K562 (cell line): ENCODE data around the gene SLC4A1. TPM values are rescaled to one million over a fixed set of nuclear protein-coding genes. Genes with fewer than 3 reads are reported as not detected.

Experiments used
- ATAC-seq: fragments of 200-7000 bp; cut with Tn5 transposase; 3 replicates; pipeline ENCODE4 v1.9.1; 2020; ENCODE audit warnings: moderate library complexity
- BruUV-seq: library from RNA; stranded (reverse); fragments of 400-500 nt; replicated peaks from 2 replicates; lab custom pipeline; 2021; lab: Mats Ljungman, UMichigan
- CTCF ChIA-PET: fragments of 300-600 bp; formaldehyde crosslinking; extraction: SDS; loops from one replicate; lab custom pipeline; 2021; ENCODE audit warnings: low intra/inter-chr PET ratio; lab: Yijun Ruan, JAX
- POLR2A ChIA-PET: fragments of 300-600, 350-650 bp; sonication (Branson Sonifier 250); formaldehyde crosslinking; extraction: SDS; loops from one replicate; lab custom pipeline; 2021; ENCODE audit warnings: antibody characterized with exemption, inconsistent platforms; lab: Yijun Ruan, JAX
- DNase-seq, 4 experiments: peaks; one replicate each; pipeline versions ENCODE4 v3.0.0 to v3.0.0-alpha.2; 2011 to 2018; ENCODE audit warnings: low spot score in 3 of 4, mixed read lengths in 3 of 4; ENCODE audit errors: extremely low read depth in 1 of 4
- FAIRE-seq: peaks from 2 replicates; lab custom pipeline; 2011; peaks lifted over from hg19 to GRCh38; lab: Jason Lieb, UNC
- H2AFZ ChIP-seq: 2 replicates; pipeline ENCODE4 v1.6.0; 2011; ENCODE audit warnings: low read depth, low read length, control low read depth, inconsistent platforms
- H3K27ac ChIP-seq: fragments of 200-600 bp; 3 replicates; pipeline ENCODE4 v1.8.0; 2011; ENCODE audit warnings: low read depth, mild to moderate bottlenecking, control low read depth, inconsistent platforms, low read length, moderate library complexity, mixed read lengths; ENCODE audit errors: extremely low read depth
- H3K27me3 ChIP-seq, 2 experiments: fragments of 300-600 bp in 1 of 2; 2 replicates in 1 of 2; 3 replicates in 1 of 2; pipeline versions ENCODE4 v1.6.0 to v1.8.0; 2011; ENCODE audit warnings: inconsistent platforms in 2 of 2, low read length in 2 of 2, mild to moderate bottlenecking in 1 of 2, mixed read lengths in 1 of 2, moderate library complexity in 1 of 2; ENCODE audit not compliant: control insufficient read depth in 2 of 2, insufficient read depth in 2 of 2
- H3K36me3 ChIP-seq: fragments of 300-600 bp; 3 replicates; pipeline ENCODE4 v1.8.0; 2011; ENCODE audit warnings: mild to moderate bottlenecking, low read length, inconsistent platforms; ENCODE audit not compliant: control insufficient read depth, insufficient read depth
- H3K4me1 ChIP-seq, 2 experiments: fragments of 200-600 bp in 1 of 2; replicated peaks in 1 of 2; 2 replicates in 1 of 2; 3 replicates in 1 of 2; pipeline versions ENCODE4 v1.5.1 to v1.8.0; 2011; ENCODE audit warnings: inconsistent platforms in 2 of 2, low read length in 2 of 2, mild to moderate bottlenecking in 1 of 2, mixed read lengths in 1 of 2, moderate library complexity in 1 of 2; ENCODE audit not compliant: control insufficient read depth in 2 of 2, insufficient read depth in 2 of 2
- H3K4me2 ChIP-seq: 2 replicates; pipeline ENCODE4 v1.6.1; 2011; ENCODE audit warnings: low read length, control low read depth, inconsistent platforms, mixed read lengths; ENCODE audit not compliant: insufficient read depth
- H3K4me3 ChIP-seq: fragments of 200-600 bp; sonication (generic), shearing (Covaris generic); 2 replicates; pipeline ENCODE4 v1.5.1; 2016; ENCODE audit warnings: control low read depth, inconsistent platforms
- H3K79me2 ChIP-seq: fragments of 200-600 bp; 3 replicates; pipeline ENCODE4 v1.8.0; 2011; ENCODE audit warnings: low read length, inconsistent platforms; ENCODE audit not compliant: control insufficient read depth, insufficient read depth
- H3K9ac ChIP-seq, 2 experiments: 2 replicates each; pipeline versions ENCODE4 v1.6.0 to v1.6.1; 2011; ENCODE audit warnings: low read depth in 2 of 2, low read length in 2 of 2, control low read depth in 1 of 2, inconsistent platforms in 1 of 2, mild to moderate bottlenecking in 1 of 2, mixed read lengths in 1 of 2; ENCODE audit not compliant: insufficient read depth in 1 of 2
- H3K9me1 ChIP-seq: one replicate; pipeline ENCODE4 v1.6.0; 2011; ENCODE audit warnings: inconsistent platforms, mild to moderate bottlenecking, low read length, moderate library complexity; ENCODE audit not compliant: control insufficient read depth, insufficient read depth
- H3K9me3 ChIP-seq: replicated peaks from 2 replicates; pipeline ENCODE4 v1.5.1; 2011; ENCODE audit warnings: low read depth, low read length, inconsistent platforms; ENCODE audit not compliant: control insufficient read depth, insufficient read depth
- H4K20me1 ChIP-seq: replicated peaks from 2 replicates; pipeline ENCODE4 v1.6.1; 2011; ENCODE audit warnings: low read length, inconsistent platforms, mixed read lengths; ENCODE audit not compliant: control insufficient read depth, insufficient read depth
- ATF3 ChIP-seq, 2 experiments: fragments of 450-650 bp in 1 of 2; sonication (generic) in 1 of 2; formaldehyde crosslinking in 1 of 2; IDR thresholded peaks in 1 of 2; conservative IDR thresholded peaks in 1 of 2; 2 replicates each; pipeline versions ENCODE4 v1.6.1 to v1.8.1; 2016 to 2023; ENCODE audit warnings: mild to moderate bottlenecking in 2 of 2, moderate library complexity in 2 of 2, inconsistent platforms in 1 of 2, missing genetic modification reagents in 1 of 2
- CLOCK ChIP-seq: fragments of 250-450 bp; sonication (Bioruptor Pico); IDR thresholded peaks from 2 replicates; pipeline ENCODE4 v1.4.0; 2020; ENCODE audit warnings: mild to moderate bottlenecking, moderate library complexity, borderline replicate concordance
- CXXC5 ChIP-seq: fragments of 250-450 bp; sonication (Bioruptor Pico); IDR thresholded peaks from 2 replicates; pipeline ENCODE4 v1.8.0; 2022; ENCODE audit warnings: inconsistent platforms, mild to moderate bottlenecking, moderate library complexity
- MCM3 ChIP-seq: fragments of 450-650 bp; IDR thresholded peaks from 2 replicates; pipeline ENCODE4 v1.6.1; 2016
- NCOA4 ChIP-seq: fragments of 450-650 bp; IDR thresholded peaks from 2 replicates; pipeline ENCODE4 v1.6.1; 2018; ENCODE audit warnings: mild to moderate bottlenecking; ENCODE audit not compliant: partially characterized antibody
- WGBS: fragments of 100-300 bp; shearing (Covaris generic); methylation state at CpG from one replicate; pipeline ENCODE4 v1.1.6; 2016; ENCODE audit warnings: low coverage, mixed read lengths; ENCODE audit not compliant: insufficient coverage; ENCODE audit errors: missing lambda C conversion rate; 5-methylcytosine and 5-hydroxymethylcytosine counted together
- in situ Hi-C: fragments of 300-500 bp; cut with MboI; formaldehyde crosslinking; loops from 4 replicates; pipeline ENCODE4 v1.15.0; 2018; ENCODE audit warnings: inconsistent platforms, mixed read lengths
- intact Hi-C: fragments of 100-400 bp; cut with micrococcal nuclease; formaldehyde crosslinking; loops from 2 replicates; pipeline ENCODE4 v1.14.2; 2022
- polyA plus RNA-seq, 8 experiments: library from polyadenylated mRNA; depleted of rRNA in 4 of 8; stranded (reverse) in 5 of 8; unstranded in 3 of 8; fragments of >200 nt; fragmentation: Nextera tagmentation in 2 of 8; fragmentation: Illumina TruSeq in 1 of 8; extraction: Ambion mirVana in 2 of 8; extraction: Trizol in 1 of 8; gene quantifications; 2 replicates each; pipeline versions ENCODE4 v1.2.1 to v1.2.3, GENCODE V29; 2011 to 2014; ENCODE audit warnings: inconsistent platforms in 1 of 8, missing spikeins in 1 of 8
- total RNA-seq, 7 experiments: library from RNA; depleted of rRNA in 6 of 7; stranded (reverse); fragments of >200 nt in 6 of 7; fragmentation: Illumina TruSeq in 2 of 7; extraction: Trizol in 2 of 7; gene quantifications; 2 replicates each; pipeline versions ENCODE4 v1.2.1 to v1.2.3, GENCODE V29; 2011 to 2021; ENCODE audit warnings: low replicate concordance in 1 of 7

The SLC4A1 gene
- total and polyA plus RNA-seq, 9 of the 15 experiments (the other 6 are each of a cell fraction or from before 2014, with no cell fraction given) = 0.14 to 1.00 (median 0.53) TPM

- Histone ChIP-seq H3K9ac (no peak overlapping the region), H3K27me3 (peaks cover 4 to 42% of the 10 kb centered on the region in 2 experiments; a peak in 4 of 5 replicates), H3K9me1 (peaks cover 4% of the 10 kb centered on the region), H3K9me3 (no peaks in the 10 kb centered on the region), H3K4me3 (no peak overlapping the region), H3K27ac (no peak overlapping the region), H3K4me2 (no peak overlapping the region), H3K4me1 (peaks cover 5 to 50% of the 10 kb centered on the region in 2 experiments; a peak in 4 of 5 replicates), H4K20me1 (peaks cover 5% of the 10 kb centered on the region; the same call in 1 of the 2 replicates), H2AFZ (no peak overlapping the region), H3K79me2 (no peaks in the 10 kb centered on the region), H3K36me3 (no peaks in the 10 kb centered on the region)
- POLR2A ChIA-PET = interaction anchor here (0.6 kb wide), 1 partner anchor 13 kb away, joined by 3 read pairs; no protein-coding TSS in a partner anchor
- in situ Hi-C loops = no loop called here
- FAIRE-seq = no peak
- 16% methylated on average over 8 of the region's 17 CpGs for WGBS
- DNase-seq = peak in 1 of 4 experiments; percentile 7
- CTCF ChIA-PET = no interaction called here
- intact Hi-C loops = no loop called here
- BruUV-seq = no TSS peak
- ATAC-seq = no peak
- no peak for TF ChIP-seq CXXC5
- peak; percentile 62 for TF ChIP-seq ATF3 (IDR thresholded peaks at IDR 0.05)
- TF ChIP-seq ATF3 (CRISPR knock-in tag; conservative IDR thresholded peaks at IDR 0.05) = no peak
- TF ChIP-seq CLOCK (CRISPR knock-in tag) = no peak
- 0 out of 2 replicates have a peak, but pooled peaks have one; percentile 33 for TF ChIP-seq MCM3
- no peak for TF ChIP-seq NCOA4
These were observed 44.6 kb upstream of the SLC4A1 start for GRCh38 chr17:44312396-44313104.
